Suppressor macrophage treated with lipopolysaccharide for 4 hours (primary cell): ENCODE measurements around the gene FAM219B.
A peak's percentile ranks its signal among the peaks of the same experiment; 100 is the strongest.

Experiments
- DNase-seq: peaks from one replicate; pipeline ENCODE4 v3.0.0-alpha.2; 2020

Gene FAM219B

DNA sequence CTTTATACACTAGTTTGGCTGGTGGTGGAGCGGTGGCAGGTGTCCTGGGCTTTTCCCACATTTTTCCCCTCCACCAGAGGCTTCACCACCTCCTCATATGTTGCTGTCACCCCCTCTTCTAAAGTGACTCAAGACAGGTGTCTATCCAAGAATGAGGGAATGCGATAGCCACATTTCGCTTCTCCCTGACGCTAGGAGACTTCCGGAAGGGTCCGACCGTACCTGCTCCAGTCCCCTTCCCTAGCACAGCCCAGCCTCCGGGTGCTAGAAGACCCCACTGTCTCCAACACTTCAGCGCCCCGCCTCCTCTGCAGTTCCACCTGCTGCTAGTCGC is 34.0 kb downstream of the FAM219B start:
- no peak for DNase-seq

DNA sequence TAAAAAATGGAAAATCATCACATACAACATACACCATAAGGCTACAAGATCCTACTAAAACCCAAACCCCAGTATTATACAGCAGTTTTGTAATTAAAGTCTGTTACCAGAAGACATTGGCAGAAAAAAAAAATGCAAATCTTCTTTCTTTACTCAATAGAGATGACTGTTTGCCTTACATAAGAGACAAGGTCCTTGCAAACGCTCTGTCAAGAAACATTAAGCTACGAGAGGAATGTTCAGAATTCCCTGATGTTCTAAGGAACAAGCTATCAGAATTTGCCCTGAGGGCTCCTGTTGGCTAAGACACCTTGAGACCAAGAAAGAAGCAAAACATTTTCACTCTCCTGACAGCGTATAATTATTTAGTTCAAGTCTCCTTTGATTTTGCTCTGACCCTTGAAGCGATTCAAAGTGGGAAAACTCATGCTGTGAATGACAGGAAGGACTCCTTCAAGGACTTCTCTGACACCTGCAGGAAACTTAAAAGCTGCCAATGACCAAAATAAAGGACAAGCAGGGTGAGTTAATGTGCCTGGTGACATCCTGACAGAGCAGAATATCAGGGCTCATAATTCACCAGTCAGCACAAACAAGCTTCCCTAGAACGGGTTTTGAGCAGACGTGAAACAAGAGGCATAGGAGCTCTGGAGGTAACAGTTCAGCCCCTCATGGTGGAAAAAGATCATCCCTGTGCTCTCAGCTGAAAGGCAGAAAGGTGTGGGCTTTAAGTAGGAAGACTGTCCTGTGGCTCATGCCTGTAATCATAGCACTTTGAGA is 36.0 kb downstream of the FAM219B start:
- DNase-seq = no peak

DNA sequence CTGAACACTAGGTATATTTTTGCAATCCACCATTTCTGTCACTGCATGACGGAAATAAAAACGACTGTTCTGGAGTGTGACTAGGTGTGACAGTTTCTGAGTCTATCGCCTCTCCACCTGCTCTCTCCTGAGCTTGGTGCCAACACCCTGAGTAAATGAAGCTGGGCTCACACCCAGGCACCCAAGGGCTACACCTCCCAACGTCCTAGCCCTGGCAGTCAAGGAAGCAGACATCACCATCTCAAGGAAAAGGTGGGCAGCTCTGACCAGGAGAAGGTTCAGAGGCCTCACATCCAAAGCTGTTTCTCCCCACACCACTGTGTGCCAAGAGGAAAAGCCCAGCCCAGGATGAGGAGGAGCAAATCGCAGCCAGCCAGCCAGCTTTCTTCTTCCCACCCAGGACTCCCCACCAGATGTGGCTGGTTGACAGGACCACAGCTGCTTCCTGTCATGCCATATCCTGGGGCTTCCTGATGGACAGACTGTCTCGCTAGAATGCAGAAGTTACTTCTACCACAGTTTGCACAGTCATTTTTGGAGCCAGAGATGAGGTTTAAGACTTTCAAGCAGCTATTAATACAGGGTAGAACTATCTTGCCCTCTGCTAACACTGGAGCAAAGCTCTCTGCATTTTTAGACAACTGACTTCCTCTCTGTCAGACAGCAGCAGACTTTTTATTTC is 36.8 kb downstream of the FAM219B start:
- peak; percentile 89 for DNase-seq

DNA sequence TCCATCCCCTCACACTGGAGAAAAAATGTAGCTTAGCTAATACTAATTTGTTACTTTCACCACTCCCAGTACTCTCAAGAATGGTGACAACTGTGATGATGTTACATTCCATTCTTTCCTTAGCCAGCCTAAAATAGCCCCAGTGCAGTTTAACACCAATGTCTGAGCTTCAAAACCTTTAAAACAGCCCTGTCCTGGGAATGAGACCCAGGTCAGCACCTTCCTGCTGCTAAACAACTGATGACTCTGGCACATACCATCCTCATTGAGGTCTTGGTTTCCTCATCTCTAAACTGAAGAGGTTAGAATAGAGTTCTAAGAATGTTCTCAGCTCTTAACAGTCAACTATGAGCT is 37.3 kb downstream of the FAM219B start:
- no peak for DNase-seq

DNA sequence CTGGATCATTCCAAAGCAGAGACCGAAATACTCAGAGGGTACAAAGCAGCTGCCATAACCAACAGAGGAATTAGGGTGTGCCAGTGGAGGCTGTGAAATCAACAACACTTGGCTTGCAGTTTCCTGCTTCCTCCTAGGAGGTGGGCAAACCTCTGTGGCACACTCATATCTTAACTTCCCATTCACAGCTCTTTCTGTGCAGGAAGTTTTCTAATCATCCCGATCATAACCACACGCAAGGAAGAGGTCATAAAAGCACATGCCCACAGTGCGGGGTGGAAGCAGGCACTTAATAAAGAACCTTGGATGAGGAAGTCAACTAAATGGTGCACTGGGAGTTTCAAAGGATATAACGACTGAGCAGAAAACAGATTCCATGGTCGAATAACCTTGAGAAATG is 38.6 kb downstream of the FAM219B start:
- DNase-seq = peak; percentile 93

DNA sequence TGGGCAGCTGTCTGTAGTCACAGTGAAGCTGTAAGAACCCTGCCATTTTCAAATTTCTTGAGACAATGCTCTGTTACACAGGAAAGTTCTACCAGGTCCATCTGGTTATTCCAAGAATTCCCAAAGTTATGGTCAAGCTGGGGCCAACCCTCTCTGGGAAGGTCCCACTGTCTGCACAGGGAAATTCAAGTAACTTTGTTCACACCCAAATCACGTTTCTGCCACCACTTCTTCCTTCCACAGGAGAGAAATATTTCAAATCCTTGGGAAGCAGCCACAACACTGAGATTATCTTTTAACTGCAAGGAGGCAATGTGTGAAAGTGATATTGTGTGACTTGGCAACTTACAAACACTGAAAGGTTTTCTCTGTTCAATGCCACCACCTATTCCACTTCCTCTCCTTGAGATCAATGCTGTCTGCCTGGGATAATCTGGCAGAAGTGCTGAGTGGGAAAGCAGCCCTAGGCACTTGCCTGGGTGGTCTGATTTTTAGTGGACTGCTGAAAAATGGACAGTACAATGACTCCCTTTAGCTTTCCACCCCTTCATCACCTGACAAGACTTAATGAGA is 39.1 kb downstream of the FAM219B start:
- DNase-seq = no peak

DNA sequence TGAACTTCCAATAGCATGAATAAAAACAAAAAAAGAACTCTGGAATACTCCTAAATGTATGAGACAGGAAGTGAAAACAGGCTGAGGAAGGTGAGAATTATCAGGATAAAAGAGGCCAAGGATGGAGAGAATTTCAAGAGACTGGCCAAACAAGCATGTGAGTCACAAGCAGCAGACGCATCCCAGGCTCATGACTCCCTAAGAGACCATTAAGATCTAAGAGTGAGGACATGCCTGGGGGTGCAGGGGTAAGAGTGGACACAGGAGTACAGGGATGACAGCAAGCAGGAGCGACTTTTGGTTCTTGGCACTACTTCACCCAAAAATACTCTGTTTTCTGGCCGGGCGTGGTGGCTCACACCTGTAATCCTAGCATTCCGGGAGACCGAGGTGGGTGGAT is 40.6 kb downstream of the FAM219B start:
- DNase-seq = no peak

DNA sequence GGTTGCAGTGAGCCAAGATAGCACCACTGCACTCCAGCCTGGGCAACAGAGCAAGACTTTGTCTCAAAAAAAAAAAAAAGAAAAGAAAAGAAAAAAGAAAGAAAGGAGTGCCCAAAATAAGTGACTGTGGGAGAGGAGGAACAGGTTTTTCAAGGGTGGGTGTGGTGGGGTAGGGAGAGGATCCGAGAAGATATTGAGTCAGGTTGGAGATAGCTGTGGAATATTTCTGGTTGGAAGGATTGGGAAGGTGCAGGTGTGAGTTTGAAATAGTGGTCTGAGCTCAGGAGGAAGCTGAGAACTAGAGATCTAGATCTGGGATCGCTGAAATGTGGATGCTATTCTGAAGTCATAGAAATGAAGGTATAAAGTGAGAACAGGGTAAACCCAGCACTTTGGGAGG is 41.3 kb downstream of the FAM219B start:
- DNase-seq = no peak

DNA sequence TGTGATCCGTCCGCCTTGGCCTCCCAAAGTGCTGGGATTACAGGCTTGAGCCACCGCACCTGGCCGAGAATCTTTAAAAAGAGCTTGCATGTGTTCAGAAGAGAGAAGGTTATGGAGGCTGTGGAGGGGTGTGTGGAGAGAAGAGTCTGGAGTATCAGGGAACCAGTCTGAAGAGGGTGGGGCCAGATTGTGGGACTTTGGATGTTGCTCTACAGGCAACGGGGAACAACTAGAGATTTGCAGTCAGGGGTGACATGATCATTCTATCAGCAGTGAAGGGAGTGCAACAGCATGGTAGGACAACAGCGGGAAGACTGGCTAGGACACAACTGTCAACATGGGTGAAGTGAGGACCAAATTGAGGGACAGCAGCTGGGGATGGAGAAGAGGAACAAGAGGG is 42.4 kb downstream of the FAM219B start:
- no peak for DNase-seq

DNA sequence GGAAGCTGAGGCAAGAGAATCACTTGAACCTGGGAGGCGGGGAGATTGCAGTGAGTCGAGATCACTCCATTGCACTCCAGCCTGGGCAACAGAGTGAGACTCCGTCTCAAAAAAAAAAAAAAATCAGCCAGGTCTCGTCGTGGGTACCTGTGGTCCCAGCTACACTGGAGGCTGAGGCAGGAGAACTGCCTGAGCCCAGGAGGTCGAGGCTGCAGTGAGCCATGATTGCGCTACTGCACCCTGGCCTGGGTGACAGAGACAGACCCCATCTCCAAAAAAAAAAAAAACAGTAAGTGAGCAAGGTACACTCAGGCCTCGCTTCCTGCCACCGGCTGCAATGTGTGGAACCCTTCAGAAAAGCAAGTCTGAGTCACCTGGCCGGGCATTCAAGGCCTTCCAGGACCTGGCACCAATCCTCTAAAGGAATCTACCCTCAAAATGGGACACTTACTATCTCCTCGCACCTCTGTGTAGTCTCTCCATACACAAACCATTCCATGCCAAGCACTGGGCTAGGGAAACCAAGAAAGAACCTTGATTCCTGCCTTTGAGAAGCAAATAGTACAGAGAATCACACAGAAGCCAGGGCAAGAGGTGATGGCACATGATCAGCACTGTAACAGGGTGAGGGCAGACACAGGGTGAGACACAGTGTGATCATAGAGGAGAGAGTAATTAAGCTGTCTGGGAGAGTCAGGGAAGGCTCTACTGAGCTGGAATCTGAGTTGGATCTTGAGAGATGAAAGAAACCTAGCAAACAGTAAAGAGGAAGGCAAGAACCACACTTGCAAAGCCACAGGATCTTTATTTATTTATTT is 43.2 kb downstream of the FAM219B start:
- DNase-seq = no peak

DNA sequence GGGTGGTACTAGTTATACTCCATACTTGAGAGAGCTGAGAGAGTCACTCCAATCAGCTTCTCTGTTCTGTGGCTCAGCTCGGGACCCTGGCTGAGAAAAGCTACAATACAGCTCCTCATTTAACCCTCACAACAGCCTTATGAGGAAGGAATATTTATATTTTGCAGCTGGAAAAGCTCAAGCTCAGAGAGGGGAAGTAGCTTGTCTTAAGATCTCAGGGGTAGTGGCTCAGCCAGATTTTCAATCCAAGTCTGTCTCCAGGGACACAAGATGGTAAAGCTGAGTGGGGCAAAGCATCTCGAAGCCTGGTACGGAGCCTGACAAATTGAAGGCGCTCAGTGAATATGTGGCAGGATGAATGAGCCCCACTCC is 48.3 kb downstream of the FAM219B start:
- DNase-seq = no peak

DNA sequence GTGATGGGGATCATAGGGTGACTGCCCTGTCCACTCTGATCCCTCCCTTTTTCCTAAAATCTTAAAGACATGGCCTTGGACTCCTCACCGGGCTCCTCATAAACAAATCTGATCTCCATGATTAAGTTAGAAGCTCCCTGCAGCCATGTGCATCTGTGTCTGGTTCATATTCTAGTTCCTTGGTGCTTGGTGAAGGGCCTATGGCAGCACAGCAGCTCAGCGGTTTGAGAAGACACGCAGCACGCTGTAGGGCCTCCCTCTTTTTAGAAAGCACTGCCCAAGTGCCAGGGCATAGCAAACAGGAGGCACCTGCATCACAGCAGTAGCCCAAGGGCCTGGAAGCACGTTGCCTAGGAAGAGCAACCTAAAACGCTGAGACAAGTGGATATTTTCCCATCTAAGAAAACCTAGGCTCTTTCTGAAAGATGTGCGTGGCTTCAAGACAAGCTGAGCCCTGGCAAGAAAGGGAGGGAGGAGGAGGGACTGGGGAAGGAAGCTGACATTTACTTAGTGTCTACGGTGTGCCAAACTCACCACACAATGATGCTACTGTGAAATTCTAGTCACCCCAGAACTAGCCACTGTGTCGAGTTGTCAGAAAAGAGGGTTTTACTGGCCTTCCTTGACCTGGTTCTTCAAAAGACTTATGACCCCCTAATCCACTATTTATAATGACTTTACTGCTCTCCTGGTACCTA is 48.8 kb downstream of the FAM219B start:
- no peak for DNase-seq

DNA sequence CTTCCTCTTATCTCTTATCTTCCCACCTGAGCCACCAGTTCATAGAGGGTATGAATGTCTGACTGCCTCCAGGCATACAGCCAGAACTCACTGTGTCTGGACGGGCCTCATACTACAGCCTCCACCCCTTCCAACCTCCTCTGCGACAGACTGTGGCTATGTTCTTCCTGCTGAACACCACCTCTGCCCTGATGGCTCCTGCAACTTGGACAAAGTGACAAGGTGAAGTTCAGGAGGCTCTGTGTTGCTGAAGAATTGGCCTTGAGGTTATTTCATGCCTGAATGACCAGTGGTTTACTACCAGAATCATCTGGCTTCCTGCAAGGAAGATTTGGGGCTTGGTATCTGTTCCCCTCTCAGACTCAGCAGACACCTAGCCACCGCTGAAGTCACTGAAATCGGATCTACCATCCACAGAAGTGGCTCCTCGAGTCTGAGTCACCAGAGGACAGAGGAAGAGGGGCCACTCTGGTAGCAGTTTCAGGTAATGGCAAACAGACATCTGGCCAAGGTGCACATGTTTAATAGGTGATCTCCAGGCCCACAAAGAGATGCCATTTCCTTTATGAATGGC is 49.5 kb downstream of the FAM219B start:
- no peak for DNase-seq

DNA sequence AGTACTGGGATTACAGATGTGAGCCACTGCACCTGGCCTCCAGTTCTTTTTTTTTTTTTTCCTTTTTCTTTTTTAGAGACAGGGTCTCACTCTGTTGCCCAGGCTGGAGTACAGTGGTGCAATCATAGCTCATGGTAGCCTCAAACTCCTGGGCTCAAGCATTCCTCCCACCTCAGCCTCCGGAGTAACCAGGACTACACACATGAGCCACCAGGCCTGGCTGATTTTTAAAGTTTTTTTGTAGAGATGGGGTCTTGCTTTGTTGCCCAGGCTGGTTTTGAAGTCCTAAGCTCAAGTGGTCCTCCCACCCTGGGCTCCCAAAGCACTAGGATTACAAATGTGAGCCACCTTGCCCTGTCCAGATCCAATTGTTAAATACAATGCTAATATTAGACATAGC is 50.1 kb downstream of the FAM219B start:
- DNase-seq = no peak

DNA sequence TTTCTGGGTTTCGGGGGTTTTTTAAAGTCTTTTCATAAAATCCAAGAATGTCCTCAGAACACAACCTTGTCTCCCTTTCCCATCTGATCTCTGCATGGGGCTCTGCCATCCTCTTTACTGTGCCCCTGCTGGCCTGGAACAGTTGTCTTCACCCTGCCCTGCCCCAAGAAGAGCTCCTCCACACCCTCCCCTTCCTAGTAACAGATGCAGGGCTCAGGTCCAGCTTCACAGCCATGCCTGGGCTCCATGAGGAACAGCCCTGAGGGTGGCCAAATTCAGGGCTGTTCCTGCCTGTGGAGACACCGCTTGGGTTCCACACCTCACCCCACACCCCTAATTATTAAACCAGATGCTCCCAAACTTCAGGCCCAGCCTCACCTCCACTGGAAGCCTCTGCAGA is 50.8 kb downstream of the FAM219B start:
- no peak for DNase-seq

DNA sequence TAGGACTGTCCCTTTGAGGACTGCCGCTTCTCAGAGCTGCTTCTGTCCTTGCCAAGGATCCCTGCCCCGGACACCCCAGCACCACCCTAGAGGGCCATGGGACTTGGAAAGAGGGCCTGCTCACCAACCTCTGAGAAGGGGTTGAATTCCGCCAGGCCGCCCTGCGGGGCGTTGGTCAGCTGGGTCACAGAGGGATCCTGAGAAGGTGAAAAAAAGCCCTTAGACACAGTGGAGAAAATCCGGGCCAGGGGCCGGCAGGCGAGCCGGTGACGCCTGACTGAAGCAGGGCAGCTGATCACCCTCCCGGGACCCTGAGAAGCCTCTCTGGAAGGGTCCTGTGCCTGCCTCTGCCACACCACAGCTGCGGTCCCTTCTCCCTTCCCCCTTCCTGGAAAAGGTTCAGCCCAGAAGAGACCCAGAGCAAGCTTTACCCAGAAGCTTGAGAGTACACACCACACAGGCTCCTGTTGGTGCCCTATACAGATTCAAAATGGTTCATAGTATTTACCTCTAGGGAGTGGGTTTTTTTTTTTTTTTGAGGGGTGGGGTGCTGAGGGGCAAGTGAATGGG is 52.1 kb downstream of the FAM219B start:
- DNase-seq = no peak

DNA sequence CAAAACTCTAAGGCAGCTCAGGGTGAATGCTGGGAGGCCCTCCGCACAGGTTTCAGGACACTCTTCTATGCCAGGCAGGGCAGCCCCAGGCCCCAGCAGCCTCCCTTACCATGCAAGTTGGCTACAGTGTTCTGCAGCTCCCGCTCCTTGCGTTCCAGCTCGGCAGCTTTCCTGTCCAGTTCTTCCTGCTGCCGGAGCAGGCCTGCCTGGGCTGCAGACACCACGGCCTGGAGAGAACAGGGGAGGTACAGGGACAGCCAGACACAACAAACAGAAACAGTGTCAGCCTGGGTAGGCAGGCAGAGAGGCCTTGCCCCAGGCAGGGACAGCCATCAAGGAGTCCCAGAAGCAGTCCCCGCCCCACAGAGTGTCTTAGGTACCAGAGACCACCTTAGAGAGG is 54.7 kb downstream of the FAM219B start:
- no peak for DNase-seq

DNA sequence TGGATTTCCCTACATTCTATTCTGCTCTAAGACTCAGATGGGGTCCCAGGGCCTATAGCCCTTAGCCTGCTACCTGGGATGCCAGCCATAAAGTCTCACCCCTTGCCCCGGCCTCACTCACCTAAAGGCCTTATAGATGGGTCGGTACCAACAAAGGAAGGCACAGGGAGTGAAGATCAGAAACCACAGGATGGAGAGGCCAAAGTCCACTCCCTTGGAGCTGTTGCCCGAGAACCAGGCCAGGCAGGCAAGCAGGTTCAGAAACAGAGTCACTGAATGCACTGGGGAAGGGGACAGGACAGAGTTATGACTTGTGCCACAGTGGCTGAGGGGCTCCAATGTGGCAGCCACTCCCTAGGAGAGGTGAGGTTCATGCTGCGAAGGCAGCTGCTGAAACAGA is 56.3 kb downstream of the FAM219B start:
- DNase-seq = no peak
